Germinal center (tissue), 1 donor: ENCODE results near the gene UNC45A.

ENCODE experiments used
- DNase-seq: peaks from one replicate; pipeline ENCODE4 v3.0.0; 2012; ENCODE audit warnings: mixed read lengths, low spot score

The UNC45A gene, protein sequence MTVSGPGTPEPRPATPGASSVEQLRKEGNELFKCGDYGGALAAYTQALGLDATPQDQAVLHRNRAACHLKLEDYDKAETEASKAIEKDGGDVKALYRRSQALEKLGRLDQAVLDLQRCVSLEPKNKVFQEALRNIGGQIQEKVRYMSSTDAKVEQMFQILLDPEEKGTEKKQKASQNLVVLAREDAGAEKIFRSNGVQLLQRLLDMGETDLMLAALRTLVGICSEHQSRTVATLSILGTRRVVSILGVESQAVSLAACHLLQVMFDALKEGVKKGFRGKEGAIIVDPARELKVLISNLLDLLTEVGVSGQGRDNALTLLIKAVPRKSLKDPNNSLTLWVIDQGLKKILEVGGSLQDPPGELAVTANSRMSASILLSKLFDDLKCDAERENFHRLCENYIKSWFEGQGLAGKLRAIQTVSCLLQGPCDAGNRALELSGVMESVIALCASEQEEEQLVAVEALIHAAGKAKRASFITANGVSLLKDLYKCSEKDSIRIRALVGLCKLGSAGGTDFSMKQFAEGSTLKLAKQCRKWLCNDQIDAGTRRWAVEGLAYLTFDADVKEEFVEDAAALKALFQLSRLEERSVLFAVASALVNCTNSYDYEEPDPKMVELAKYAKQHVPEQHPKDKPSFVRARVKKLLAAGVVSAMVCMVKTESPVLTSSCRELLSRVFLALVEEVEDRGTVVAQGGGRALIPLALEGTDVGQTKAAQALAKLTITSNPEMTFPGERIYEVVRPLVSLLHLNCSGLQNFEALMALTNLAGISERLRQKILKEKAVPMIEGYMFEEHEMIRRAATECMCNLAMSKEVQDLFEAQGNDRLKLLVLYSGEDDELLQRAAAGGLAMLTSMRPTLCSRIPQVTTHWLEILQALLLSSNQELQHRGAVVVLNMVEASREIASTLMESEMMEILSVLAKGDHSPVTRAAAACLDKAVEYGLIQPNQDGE

DNA sequence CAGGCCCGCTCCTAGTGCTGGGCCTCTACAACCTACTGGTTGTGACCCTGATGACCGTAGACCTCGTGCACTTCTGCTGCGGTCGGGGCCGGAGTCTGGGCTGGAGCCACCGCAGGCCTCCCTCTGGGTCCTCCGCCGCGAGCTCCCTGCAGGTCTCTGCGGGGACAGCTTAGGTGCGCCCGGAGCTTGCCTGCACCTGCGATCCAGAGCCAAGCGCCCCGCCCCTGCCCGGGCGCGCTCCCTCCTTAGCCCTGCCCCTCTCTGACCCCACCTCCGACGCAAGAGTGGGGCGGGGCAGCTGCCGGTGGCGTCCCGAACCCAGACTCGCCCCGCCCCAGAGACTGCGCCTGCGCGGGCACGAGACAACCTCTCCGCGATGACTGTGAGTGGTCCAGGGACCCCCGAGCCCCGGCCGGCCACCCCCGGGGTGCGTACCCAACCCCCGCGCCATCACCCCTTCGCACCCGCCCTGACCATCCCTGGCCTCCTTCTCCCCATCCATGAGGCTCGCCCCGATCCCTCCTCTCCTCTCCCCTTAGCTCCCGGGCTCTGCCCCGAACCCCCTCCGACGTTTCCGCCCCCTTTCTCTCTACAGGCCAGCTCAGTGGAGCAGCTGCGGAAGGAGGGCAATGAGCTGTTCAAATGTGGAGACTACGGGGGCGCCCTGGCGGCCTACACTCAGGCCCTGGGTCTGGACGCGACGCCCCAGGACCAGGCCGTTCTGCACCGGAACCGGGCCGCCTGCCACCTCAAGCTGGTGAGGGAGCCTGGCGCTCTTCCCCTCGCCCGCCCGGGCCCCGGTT lies at the start of gene UNC45A:
UNC45A (plus strand) TSS at position 337 of the 803 bp plus-strand sequence; CDS start at position 377, 40 bp downstream.
- peak; percentile 98 for DNase-seq

DNA sequence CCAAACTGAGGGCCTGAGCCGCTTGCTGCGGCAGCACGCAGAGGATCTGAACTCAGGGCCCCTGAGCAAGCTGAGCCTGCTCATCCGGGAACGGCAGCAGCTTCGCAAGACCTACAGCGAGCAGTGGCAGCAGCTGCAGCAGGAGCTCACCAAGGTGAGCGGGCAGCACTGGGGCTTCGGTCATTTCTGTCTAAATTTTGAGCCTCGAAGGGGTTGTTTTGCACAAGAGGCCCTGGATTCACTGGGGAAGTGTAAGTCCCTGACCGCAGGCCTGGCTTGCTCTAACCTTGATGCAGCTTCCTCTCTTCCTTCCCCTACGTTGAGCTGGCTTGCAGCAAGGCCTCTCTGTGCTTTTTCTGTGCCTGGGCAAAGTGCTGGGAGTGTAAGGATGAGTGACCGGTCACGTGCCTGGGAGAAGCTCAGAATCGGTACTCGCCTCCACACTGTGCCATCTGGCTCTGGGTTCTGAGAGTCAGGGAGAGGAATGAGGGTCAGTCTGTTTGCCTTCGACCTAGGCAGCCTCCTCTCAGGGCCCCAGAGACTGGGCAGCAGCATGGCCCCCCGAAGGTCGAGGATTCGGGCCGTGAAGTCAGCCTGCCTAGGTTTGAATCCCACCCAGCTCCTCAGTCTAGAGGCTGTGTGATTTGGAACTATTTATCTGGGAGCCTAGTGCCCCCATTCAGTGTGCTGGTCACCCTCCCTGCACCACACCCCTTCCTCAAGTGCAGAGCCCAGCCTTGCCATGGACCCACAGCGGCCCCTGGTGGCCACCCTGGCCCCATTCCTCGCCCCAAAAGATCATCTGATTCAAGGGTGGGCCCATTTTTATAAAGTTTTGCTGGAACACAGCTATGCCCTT lies 49.4 kb upstream of the UNC45A start:
- peak; percentile 58 for DNase-seq

DNA sequence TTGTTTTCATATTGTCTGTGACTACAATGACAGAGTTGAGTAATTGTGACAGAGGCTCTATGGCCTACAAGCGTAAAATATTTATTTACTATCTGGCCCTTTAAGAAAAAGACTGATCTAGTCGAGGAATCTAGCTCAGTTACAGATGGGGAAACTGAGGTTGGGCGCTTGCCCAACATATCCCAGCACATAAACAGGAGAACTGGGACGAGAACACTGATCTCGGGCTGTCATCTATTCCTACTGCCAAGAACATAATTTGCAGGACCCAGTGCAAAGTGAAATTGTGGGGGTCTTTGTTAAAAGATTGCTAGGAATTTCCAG lies 48.8 kb upstream of the UNC45A start:
- no peak for DNase-seq

DNA sequence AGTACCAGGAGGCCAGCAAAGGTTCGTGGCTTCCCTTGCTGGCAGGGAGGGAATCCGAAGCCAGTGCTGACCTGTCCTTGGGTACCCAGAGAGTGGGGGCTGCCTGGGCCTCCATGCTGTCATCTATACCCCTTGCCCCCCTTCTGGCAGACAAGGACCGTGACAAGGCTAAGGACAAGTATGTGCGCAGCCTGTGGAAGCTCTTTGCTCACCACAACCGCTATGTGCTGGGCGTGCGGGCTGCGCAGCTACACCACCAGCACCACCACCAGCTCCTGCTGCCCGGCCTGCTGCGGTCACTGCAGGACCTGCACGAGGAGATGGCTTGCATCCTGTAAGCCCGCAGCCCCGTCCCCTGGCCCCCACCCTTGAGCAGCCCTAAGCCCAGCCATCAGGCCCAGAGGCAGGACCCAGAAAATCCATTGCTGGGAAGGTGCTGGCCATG lies 48.0 kb upstream of the UNC45A start:
- DNase-seq, result no peak

DNA sequence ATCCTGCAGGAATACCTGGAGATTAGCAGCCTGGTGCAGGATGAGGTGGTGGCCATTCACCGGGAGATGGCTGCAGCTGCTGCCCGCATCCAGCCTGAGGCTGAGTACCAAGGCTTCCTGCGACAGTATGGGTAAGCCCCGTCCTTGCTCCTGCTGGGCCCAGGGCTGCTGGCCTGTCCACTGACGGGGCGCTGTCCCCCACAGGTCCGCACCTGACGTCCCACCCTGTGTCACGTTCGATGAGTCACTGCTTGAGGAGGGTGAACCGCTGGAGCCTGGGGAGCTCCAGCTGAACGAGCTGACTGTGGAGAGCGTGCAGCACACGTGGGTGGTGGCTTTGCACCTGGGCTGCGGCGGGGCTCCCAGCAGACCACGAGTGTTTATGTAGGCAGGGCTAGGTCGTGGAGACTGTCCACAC lies 45.8 kb upstream of the UNC45A start:
- DNase-seq, result no peak

DNA sequence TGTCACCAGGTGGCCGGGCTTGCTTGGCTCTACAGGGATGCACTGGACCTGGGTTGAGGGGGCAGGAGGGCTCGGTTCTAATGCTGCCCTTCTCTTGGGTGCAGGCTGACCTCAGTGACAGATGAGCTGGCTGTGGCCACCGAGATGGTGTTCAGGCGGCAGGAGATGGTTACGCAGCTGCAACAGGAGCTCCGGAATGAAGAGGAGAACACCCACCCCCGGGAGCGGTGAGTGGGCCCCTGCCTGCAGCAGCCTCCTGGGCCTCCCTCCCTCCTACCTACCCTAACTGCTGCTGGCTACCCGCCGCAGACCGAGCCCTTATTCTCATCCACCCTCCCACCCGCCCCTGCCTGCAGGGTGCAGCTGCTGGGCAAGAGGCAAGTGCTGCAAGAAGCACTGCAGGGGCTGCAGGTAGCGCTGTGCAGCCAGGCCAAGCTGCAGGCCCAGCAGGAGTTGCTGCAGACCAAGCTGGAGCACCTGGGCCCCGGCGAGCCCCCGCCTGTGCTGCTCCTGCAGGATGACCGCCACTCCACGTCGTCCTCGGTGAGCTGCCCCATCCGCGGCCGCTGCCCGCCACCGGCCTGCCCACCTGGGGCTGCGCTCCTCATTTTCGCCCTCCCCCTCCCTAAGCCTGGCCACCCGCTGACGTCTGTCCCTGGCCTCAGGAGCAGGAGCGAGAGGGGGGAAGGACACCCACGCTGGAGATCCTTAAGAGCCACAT lies 45.2 kb upstream of the UNC45A start:
- no peak for DNase-seq

DNA sequence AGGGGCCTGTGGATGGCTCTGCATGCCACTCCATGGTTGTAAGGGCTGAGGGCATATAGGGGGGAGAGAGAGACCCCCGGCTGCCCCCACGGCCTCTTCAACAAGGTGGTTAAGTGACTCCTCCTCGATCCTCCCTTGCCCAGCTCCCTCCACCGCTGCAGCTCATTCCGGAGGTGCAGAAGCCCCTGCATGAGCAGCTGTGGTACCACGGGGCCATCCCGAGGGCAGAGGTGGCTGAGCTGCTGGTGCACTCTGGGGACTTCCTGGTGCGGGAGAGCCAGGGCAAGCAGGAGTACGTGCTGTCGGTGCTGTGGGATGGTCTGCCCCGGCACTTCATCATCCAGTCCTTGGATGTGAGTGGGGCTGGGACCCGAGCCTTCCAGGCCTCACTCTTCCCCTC lies 44.2 kb upstream of the UNC45A start:
- no peak for DNase-seq

DNA sequence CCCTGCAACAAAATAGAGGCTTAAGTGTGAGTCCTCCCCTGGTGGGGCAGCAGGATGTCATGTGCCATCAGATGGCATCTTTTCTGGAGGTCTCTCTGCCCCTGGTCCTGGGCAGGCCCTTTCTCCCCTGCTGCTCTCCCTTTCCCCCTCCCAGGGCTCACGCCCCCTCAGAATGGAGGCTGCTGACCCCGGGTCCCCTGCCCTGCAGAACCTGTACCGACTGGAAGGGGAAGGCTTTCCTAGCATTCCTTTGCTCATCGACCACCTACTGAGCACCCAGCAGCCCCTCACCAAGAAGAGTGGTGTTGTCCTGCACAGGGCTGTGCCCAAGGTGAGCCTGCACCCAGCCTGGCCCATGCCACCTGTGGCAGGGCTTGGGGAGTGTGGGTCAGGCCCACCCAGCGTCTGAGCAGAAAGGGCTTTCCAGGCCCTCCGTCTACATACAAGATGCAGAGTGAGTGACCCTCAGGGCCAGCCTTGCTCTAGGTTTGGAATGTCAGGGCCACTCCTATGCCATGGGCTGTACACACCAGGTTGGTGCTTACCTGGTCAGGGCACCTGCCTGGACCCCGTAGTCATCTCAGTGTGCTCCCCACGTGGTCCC lies 43.6 kb upstream of the UNC45A start:
- DNase-seq, result no peak

DNA sequence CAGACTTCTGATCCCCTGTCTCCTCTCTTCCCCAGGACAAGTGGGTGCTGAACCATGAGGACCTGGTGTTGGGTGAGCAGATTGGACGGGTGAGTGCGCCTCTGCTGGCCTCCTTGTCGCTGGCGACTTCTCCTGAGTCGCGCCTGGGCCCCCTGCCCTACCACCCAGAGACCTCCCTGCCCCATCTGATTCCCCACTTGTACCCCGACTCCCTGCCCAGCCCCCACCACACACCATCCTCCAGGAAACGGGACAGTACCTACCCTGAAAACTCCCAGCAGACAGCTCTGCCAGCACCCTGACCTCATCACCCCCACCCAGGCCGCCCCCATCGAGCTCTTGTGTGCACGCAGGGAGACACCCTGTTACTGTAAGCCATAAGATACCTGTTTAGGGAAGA lies 43.1 kb upstream of the UNC45A start:
- DNase-seq, result no peak

DNA sequence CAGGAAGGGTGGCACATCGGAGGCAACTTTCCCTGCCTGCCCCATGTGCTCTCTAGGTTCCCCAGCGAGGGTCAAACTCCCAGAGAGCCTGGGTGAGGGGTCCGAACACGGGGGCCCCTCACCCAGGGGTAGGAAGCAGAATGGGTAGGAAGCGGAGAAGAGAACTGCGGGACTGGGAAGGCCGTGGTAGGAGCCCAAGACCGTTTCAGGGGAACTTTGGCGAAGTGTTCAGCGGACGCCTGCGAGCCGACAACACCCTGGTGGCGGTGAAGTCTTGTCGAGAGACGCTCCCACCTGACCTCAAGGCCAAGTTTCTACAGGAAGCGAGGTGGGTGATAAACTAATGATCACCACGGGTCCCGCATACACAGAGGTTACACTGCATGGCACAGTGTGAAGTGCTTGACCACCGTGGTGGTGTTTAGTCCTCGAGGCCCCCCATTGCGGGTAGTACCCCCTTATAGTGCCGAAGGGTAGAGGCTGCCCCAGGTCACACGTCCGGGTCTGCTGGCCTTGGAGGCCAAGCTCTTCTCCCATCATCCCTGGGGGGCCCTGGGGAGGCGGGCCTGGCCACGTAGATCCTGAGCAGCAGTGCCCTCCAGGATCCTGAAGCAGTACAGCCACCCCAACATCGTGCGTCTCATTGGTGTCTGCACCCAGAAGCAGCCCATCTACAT lies 42.4 kb upstream of the UNC45A start:
- DNase-seq, result no peak

DNA sequence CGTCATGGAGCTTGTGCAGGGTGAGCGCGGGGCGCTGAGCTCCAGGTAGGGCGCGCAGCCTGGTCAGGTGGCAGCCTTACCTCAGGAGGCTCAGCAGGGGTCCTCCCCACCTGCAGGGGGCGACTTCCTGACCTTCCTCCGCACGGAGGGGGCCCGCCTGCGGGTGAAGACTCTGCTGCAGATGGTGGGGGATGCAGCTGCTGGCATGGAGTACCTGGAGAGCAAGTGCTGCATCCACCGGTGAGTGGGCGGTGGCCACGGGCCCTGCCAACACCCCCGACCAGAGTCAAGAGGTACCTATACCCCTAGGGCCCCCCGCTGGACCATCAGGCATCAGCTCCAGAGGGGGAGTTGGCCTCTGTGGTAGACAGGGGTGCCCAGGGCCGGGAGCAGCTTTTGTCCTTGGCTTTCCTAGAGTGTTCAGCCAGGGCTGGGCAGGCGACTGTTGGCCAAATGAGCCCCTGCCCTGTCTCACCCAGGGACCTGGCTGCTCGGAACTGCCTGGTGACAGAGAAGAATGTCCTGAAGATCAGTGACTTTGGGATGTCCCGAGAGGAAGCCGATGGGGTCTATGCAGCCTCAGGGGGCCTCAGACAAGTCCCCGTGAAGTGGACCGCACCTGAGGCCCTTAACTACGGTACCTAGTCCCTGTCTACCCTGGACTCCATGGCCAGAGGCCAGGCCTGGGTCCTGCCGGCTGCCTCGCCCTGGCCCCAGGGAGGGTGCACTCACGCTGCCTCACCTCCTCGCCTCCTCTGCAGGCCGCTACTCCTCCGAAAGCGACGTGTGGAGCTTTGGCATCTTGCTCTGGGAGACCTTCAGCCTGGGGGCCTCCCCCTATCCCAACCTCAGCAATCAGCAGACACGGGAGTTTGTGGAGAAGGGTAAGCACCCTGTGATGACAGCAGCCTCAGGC lies 41.7 kb upstream of the UNC45A start:
- no peak for DNase-seq

DNA sequence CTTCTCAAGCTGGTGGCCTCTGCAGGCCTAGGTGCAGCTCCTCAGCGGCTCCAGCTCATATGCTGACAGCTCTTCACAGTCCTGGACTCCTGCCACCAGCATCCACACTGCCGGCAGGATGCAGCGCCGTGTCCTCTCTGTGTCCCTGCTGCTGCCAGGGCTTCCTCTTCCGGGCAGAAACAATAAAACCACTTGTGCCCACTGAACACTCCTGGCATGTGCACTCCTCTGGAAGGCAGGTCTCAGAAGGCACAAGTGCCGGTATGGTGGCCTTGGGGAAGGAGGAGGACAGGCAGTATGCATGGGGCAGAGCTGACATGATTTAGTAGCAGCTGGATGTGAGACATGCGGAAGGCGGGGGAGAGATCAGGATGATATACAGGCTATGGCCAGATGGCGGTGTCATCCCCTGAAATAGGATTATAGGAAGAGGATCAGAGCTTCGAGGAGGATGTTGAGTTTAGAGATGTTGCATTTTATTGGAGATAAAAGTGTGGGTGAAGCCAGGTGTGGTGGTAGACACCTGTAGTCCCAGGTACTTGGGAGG lies 39.4 kb upstream of the UNC45A start:
- DNase-seq, result no peak

DNA sequence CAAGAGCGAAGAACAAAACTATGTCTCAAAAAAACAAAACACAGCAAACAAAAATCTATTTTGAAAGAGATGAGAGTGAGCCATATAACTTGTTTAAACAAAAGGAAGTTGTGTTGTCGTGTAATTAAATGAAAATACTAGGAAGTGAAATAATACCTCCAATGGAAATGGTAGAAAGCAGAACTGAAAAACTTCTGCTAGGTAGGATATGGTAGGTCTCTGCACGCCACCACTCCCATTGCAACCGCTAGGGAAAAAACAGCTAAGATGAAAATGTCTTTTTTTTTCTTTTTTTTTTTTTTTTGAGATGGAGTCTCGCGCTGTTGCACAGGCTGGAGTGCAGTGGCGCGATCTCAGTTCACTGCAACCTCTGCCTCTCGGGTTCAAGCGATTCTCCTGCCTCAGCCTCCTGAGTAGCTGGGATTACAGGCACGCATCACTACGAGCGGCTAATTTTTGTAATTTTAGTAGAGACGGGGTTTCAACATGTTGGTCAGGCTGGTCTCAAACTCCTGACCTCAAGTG lies 37.9 kb upstream of the UNC45A start:
- DNase-seq, result peak; percentile 76

DNA sequence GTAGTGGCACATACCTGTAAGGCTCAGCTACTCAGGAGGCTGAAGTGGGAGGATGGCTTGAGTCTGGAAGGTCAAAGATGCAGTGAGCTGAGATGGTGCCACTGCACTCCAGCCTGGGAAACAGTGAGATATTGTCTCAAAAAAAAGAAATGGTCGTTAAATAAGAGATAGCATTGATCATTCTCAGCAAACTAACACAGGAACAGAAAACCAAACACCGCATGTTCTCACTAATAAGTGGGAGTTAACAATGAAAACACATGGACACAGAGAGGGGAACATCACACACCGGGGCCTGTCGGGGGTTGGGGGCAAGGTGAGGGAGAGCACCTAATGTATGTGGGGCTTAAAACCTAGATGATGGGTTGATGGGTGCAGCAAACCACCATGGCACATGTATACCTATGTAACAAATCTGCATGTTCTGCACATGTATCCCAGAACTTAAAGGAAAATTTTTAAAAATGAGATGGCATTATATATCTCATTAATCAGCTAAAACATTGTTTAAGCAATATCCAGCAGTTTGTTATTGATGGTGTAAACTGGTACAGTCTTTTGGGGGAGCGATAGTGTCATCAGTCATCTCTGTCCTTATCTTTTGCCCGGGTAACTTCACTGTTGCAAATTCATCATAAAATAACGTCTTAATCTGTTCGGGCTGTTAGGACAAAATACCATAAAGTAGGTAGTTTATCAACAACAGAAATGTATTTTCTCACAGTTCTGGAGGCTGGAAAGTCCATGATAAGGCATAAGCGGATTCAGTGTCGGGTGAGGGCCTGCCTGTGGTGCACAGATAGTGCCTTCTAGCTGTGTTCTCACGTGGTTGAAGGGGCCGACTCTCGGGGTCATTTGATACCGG lies 33.7 kb upstream of the UNC45A start:
- no peak for DNase-seq

DNA sequence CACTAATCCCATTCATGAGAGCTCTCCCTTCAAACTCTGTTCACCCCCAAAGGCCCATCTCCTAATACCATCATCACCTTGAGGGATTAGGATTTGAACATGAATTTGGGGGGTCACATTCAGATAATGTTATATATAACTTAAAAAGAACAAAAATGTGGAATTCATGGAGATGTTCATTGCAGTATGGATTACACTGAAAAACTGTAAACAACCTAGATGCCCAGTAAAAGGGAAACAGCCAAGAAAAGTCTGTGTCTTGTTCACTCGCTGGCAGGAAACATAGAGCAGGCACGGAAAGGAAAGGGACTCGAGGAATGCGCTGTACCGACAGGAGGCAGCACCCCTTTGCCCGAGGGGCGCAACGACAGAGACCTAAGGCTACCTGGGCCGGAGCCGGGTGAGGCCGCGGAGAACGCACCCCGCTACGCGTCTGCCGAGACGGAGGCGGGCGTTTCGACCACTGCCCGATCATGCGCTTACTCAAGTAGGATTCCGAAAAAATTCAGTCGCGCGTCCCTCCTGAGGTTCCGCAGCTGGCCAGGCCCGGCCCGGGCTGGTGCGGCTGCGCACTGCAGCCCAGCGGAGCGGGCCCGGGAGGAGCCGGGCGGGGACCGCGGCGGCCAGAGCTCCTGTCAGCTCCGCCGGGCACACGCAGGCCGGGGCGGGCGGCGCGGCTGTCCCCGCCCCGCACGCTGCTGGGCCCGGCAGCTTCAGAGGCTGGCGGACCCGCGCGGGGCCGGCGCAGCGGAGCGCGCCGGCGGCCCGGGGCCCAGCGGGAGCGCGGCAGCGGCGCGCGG lies 32.8 kb upstream of the UNC45A start:
- DNase-seq, result peak; percentile 91
